HG03342 (cell line): ENCODE measurements around the gene INSYN1.

ENCODE experiments used
- ATAC-seq: cut with Tn5 transposase; IDR thresholded peaks from one replicate; pipeline ENCODE4 v1.9.1; 2021; ENCODE audit warnings: mild to moderate bottlenecking, moderate library complexity; ENCODE audit not compliant: unreplicated experiment

Gene INSYN1

GRCh38 chr15:73777741-73778140 is 24.6 kb upstream of the INSYN1 start:
- no peak for ATAC-seq

DNA sequence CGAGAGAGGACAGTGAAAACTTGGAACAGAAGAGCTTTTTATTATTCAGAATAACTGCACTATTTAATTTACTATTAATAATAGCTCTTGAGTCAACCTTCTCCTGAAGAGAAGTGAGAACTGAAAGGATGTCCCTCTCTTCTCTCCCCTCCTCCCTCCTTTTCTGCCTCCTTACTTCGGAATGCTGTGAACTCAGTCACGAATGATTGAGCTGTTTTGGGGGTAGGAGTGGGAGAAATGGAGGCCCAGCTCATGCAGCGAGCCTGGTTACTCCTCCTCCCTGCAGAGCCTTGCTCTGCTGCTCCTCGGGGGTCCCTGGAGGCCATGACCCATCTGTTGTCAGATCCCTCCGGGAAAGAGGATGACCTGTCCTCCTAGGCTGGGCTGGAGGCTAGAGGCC is 20.3 kb upstream of the INSYN1 start:
- ATAC-seq: no peak

DNA sequence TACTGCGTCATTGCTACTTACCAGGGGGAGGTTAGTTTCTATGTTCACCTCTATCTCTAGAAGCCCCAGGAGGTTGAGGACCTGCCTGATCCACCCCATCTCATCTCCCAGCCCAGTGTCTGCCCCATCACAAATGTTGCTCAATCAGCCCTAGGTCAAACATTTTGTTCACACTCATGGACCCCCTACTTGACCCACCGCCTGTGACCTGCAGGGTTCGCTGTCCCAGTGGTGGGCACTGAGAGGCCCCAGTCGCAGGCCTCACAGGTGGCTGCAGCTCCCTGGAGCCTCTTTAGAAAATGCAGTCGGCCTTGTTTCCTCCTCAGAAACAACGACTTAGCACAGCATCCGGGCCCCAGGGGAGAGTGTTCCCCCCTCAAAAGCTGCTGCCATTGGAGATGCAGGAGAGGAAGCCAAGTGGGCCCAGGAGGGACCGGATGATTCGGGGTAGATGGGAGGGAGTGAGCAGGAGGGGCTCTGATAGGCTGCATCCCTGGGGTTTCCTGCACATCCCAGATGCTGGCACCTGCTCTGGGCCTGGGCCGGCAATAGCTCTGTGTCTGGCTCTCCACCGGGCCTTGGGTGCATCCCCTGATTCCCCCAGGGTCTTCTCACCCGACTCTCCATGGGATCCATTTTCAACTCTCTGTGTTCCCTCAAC is 18.4 kb upstream of the INSYN1 start:
- no peak for ATAC-seq

DNA sequence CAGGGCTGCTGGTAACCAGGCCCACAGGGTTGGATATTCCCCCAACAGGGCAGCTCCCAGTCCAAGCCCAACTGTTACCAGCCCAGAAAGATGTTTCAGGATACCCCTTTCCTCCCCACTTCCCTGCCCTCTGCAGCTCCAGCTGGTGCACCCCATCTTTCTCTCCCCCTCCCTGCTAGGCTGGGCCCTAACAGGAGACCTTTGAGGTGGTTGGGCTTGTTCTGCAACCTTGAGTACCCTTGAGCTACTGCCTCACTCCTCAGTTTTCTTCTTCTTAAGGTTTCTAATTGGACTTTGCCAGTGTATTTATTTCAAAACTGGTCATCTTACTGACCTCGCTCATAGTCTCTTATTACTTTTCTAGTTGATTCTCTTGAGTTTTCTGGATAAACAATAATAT is 16.9 kb upstream of the INSYN1 start:
- no peak for ATAC-seq

DNA sequence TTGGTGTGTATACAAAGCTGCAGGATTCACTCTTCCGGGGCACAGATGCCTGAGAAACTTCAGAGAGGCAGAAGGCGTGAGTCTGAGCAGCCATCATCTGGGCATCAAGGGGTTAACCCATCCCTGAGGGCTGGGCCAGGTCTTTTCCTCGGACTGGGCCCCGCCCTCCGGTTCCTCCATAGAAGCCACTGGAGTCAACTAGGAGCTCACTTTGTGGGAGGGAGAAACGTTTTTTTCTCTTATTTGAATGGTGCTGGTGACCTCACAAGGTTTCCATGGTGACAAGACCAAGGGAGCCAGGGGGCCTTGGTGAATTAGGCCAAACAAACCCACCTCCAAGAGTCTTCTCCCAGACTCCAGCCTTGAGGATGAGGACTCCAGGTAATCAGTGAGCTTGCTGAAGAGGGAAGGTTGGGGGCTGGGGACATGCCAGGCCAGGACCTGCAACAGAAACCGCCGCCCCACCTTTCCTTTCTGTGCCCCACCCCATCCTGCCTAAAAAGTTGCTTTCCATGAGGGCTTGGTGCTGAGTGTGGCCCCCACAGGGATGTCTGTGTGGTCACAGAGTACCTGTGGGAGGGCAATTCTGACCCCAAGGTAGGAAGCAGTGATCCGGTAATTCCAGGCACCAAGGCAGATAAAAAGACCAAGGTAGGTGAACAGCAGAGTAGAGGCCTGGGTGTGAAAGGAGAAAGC is 14.8 kb upstream of the INSYN1 start:
- no peak for ATAC-seq

GRCh38 chr15:73766598-73766997 is 13.4 kb upstream of the INSYN1 start:
- no peak for ATAC-seq

DNA sequence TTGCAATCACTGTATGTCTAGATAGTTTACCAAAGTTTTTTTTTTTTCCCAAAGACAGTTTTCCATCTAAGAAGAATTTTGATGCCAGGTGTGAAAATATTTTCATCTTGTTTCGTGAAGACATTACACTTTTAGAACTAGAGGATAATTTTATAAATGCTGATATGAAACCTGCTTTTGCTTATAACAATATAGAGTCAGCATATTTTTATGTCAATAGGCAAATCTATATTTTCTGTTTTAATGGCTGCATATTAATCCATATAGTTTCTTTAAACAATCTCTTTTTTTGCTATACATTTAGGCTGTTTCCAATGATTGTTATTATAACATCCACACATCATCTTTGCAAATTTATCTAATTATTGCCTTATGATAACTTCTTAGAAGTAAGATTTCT is 12.6 kb upstream of the INSYN1 start:
- ATAC-seq: no peak

- no peak for ATAC-seq
Measured at GRCh38 chr15:73763931-73764330, 10.8 kb upstream of the INSYN1 start.

DNA sequence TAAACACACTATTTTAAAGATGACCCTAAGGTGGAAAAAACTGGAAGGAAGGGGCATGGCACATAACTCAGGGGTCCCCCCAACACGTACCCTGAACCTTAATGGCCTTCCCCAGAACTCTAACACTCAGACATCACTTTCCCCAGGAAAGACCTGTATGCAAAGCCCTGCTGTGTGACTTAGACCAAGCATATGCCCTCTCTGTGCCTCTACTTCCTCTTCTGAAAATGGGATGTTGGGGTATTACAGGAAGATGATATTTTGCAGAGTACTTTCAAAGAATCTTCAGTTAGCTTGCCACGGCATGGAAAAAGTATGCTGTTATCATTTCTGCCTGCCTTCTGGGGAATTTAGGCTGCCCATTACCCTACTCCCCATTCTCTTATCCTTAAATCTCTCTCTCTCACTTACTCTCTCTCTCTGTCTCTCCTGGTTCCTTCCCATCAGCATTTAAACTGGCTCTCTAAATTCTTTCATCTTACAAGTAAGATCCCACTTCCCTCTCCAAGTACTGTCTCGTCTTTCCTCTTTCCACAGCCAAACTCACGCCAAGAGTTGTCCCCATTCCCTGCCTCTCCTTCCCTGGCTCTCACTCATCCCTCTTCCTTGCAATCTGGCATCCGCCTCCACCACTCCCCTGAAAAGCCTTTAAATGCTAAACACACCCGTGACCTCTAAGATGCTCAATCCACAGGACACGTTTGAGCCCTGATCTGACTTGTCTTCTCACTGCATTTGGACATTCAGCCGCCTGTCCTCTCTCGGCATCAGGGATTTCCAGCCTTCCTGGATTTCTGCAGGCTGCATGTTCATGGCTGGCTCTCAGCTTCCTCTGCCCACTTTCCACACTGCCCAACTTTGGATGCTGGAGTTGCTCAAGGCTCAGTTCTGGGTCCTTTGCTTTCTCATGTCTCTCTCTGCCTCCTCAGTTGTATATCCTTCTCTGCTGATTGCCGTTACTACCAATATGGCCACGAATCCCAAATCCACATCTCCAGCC is 7.5 kb upstream of the INSYN1 start:
- no peak for ATAC-seq

GRCh38 chr15:73758461-73758860 is 5.3 kb upstream of the INSYN1 start:
- ATAC-seq: no peak

GRCh38 chr15:73757571-73757970 is 4.4 kb upstream of the INSYN1 start:
- no peak for ATAC-seq

- ATAC-seq: no peak
Measured at GRCh38 chr15:73756947-73757513, 3.9 kb upstream of the INSYN1 start.

DNA sequence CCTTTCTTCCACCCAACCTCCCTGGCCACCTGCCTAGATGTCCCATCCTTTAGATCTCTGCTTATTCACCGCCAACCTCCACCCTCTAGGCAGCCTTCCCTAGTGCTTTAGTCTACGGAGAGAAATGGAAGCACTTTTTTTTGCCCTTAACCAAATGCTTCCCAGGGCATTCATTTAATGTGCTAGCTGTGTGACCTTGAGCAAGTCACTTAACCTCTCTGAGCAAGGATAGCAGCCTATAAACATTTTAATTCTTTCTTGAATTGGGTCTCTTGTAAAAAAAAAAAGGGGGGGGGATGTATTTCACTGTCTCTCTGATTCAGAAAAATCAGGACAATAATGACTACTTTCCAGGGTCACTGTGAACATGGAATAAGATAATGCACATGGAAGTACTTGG is 3.2 kb upstream of the INSYN1 start:
- no peak for ATAC-seq

- ATAC-seq: no peak
Measured at GRCh38 chr15:73755946-73756345, 2.8 kb upstream of the INSYN1 start.

GRCh38 chr15:73755481-73755880 is 2.3 kb upstream of the INSYN1 start:
- no peak for ATAC-seq

DNA sequence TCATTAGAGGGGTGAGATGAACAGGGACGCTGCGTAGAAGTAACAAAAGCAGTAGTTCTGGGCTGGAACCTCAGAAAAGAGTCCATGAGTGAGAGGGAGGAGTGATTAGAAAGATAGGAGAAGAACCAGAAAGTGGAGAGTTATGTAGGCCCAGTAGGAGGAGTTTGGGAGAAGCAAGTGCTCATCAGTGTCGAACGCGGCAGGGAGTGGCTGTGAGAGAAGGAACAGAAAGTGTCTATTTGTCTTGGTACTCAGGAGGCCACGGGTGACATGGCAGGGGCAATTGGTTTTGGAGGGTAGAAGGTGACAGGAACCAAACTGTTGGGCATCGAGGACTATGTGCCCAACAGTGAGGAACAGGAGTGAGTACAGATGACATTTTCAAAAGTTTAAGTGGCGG is 1.3 kb upstream of the INSYN1 start:
- no peak for ATAC-seq

GRCh38 chr15:73752806-73753193 is 351 bp downstream of the INSYN1 start:
- no peak for ATAC-seq

GRCh38 chr15:73751899-73752805 is 999 bp downstream of the INSYN1 start:
- ATAC-seq: no peak

GRCh38 chr15:73751511-73751898 is 1.6 kb downstream of the INSYN1 start:
- no peak for ATAC-seq

GRCh38 chr15:73750951-73751350 is 2.2 kb downstream of the INSYN1 start:
- ATAC-seq: no peak
